HG03571 (cell line): ENCODE results near the gene PCBP3.
"Not testable (repeated sequence)": the region's sequence is repeated elsewhere in the genome, so short reads cannot be mapped to it uniquely, and the experiment has no call there.

Experiments
- ATAC-seq: cut with Tn5 transposase; IDR thresholded peaks from one replicate; pipeline ENCODE4 v1.9.1; 2021; ENCODE audit not compliant: unreplicated experiment

PCBP3 gene

DNA sequence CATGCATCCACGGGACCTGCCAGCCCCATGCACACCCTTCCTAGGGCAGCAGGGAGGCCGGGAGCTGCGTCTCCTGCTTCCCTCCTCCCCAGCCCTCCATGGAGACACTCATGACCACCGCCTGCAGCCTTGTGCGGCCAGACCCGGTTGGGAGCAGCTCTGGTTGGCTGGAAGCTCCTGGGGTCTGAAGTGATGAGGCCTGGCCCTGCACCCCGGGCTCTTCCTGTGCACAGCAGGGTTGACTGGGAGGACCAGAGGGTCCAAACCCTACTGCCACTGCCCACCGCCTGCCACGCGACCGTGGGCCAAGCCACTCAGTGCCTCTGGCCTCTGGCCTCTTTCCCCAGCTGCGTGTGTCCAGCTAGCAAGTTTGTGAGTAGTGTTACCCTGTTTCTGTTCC is 226.9 kb downstream of the PCBP3 start:
- ATAC-seq = no peak

GRCh38 chr21:45870851-45871615 is 227.5 kb downstream of the PCBP3 start:
- no peak for ATAC-seq

- ATAC-seq = no peak
These were observed 228.2 kb downstream of the PCBP3 start for GRCh38 chr21:45871616-45872236.

DNA sequence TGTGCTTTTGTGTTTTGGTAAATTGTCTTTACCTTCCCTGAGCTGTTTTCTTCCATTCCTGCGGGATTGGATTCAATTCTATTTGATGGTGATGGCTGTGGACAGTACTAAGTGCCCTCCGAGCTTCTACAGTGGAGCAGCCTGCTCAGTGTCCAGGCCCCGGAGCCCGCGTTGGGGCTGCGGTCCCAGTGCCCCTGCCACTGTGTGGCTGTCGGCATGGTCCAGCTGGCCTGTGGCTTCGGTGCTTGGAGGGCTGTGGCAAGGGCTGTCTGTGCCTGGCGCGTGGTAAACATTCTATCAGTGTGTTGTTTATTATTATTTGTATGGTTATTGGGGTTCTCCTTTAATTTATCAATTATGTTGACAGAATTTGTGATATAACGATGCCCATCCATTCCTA is 228.9 kb downstream of the PCBP3 start:
- ATAC-seq = no peak

DNA sequence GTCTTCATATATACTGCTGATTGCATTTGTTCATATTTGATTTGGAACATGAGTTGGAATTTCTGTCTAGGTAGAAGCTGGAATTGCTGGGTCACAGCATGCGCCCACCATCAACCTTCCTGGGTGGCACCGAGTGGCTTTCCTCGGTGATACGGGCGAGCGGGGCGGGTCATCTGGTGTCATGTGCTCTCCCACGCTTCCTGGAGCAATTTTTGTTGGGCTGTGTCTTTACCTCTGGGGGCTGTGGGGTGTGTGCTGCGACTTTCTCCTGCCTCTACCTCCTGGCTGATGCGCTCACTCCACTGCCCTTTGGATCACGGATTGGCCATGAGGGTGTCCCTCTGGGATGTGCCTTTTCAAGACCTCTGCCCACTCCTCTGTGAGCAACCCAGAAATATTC is 229.4 kb downstream of the PCBP3 start:
- ATAC-seq = no peak

DNA sequence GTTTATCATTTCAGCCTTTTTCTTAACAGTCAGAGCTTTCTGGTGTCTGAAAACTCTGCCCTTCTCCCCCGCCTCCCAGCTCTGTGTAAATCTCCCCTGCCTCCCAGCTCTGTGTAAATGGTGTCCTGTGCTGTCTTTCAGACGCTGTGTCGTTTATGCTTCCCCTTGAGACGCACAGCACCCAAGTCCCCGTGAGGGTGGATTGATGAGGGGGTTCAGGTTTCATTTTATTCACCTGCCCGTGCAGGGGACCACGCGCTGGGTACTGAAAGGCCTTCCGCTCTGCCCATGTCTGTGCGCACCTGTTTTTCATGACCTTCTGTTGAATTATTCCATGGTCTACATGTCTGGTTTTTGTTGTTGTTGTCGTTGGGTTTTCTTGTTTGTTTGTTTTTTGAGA is 229.9 kb downstream of the PCBP3 start:
- no peak for ATAC-seq

GRCh38 chr21:45873866-45874265 is 230.3 kb downstream of the PCBP3 start:
- no peak for ATAC-seq

GRCh38 chr21:45874716-45875415 is 231.3 kb downstream of the PCBP3 start:
- no peak for ATAC-seq

DNA sequence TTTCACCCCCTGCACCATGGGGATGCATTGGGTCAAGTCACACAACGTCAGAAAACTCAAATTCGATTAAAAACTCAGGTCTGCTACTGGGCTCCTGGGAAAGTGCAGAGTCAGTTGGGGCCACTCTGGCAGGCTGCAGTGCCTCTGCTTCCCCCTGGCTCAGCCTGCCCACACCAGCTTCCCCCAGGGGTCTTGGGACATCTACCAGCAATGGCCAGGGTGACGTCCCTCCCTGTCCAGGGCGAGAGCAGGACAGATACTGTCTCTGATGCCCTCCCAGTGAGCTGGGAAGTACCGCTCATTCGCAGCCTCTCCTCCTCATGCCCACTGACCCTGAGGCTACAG is 231.9 kb downstream of the PCBP3 start:
- ATAC-seq = no peak

DNA sequence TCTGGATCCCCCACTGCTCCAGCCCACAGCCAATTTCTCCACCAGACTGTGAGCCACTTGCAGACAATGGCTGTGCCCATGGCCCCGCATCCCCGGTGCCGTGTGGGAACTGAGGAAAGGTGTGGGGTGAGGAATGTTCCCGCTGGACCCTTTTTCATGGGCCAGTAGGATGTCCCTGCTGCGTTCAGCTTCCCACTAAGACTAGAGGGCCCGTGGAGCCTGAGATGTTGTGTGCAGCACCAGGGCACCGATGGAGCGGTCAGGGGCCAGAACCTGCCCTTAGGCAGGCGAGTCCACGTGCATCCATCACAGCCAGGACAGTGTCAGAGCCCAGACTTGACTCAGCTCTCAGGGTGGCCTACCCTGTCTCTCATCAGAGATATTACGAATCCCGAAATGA is 232.4 kb downstream of the PCBP3 start:
- ATAC-seq = no peak

GRCh38 chr21:45876381-45877170 is 233.1 kb downstream of the PCBP3 start:
- ATAC-seq = no peak

GRCh38 chr21:45877171-45877438 is 233.6 kb downstream of the PCBP3 start:
- ATAC-seq = no peak

DNA sequence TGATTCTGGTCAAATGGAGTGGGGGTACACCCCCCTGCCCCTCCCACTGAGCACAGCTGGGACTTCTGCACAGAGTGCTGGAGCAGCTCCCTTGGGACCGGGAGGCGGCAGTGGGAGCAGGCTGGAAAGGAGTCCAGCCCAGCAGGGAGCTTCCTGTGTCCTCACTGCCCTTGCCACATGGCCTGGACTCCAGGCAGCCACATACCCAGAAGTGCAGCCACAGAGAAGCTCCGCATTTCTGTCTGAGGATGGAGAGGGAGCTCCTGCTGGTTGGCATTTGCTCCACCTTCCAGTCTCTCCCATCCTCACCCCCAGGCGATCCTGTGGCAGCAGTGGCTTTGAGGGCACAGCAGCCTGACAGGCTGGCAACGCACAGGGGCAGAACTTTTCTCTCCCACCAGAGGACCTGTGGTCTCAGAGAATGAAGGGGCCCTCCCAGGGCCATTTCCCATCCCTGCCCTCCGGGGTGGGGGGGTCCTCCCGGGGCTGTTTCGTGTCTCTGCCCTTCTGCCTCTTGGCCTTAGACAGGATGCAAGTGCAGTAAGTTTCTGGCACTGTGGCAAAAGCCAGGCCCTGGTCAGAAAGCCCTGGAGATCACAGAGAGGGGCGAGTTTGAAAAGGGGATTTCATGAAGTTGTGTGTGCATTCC is 234.4 kb downstream of the PCBP3 start:
- ATAC-seq = no peak

DNA sequence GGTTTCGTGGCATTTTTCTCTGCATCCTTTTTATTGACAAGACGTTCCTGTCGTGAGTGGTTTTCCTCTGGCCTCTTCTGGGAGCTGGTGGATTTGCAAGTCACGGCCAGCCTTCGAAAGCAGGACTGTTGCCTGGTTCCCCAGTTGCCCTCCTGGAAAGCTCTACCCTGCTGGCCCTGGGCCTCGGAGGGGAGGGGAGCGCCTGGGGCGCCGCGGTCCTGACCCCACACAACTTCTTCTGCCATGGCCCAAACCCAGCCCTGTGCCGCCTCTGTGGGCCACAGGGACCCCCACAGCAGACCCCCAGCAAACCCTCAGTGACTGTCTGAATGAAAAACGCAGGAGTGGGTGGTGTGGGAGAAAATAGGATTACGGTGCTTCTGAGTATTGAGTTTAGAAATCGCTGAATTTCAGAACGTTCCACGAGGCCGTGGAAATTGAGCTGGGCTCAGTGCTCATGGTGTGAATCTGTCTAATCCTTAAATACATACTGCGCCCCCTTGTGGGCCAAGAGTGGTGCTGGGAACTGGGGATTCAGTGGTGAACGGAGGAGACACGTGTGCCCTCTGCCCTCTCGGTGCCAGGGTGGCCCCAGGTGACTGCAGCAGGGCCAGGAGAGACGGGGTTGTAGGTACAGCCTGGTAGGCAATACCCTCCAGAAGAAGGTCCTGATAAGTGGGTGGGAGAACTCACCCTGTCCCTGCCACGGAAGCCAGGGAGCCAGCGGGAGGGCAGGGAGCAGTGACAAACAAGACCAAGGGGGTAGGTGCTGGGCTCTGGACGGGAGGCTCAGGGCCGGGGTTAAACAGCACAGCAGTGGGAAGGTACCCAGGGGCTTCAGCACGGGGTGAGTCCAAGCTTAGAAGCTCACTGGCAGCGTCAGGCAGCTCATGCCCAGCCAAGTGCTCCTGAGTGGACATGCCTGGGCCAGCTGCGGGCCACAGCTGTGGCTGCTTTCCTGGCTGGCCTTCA is 236.9 kb downstream of the PCBP3 start:
- ATAC-seq = no peak

- no peak for ATAC-seq
These were observed 239.1 kb downstream of the PCBP3 start for GRCh38 chr21:45882645-45883044.

DNA sequence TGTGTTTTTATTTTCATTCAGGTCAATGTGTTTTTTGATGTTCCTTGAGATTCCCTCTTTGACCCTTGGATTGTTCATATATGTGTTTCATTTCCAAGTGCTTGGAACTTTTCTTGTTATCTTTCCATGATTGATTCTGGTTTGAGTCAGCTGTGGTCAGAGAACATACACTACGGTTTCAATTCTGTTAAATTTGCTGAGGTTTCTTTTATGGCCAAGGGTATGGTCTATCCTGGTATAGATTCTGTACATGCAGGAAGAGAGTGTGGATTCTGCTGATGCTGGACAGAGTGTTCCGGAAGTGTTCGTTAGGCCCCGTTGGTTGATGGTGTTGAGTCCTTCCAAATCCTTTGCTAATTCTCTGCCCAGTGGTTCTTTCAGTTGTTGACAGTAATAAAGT is 239.6 kb downstream of the PCBP3 start:
- ATAC-seq = no peak

- no peak for ATAC-seq
These were observed 242.0 kb downstream of the PCBP3 start for GRCh38 chr21:45885597-45885929.

GRCh38 chr21:45885930-45886601 is 242.5 kb downstream of the PCBP3 start:
- not testable (repeated sequence) for ATAC-seq

GRCh38 chr21:45886610-45887026 is 243.1 kb downstream of the PCBP3 start:
- ATAC-seq = no peak
